ENCODE measurements around the gene PDCD1.
"Not testable (repeated sequence)": the region's sequence is repeated elsewhere in the genome, so short reads cannot be mapped to it uniquely, and the experiment has no call there.

Gene PDCD1

DNA sequence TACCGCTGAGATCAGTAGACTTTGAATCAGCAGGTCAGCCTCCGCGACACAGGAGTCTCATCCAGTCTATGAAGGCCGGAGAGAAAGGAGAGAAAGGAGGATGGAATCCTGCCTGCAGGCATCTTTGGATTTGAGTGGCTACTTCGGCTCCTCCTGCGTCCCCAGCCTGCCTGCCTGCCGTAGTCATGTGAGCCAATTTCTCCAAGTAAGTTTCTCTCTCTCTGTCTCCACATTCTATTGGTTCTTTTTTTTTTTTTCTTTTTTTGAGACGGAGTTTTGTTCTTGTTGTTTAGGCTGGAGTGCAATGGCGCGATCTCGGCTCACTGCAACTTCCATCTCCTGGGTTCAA lies 16.7 kb downstream of the PDCD1 start:
- POLR2A ChIA-PET: no interaction called here
- TF ChIP-seq NFRKB (IDR thresholded peaks at IDR 0.05): no peak
- no peak for DNase-seq (ENCODE audit: extremely low spot score)
- CTCF ChIA-PET: no interaction called here

DNA sequence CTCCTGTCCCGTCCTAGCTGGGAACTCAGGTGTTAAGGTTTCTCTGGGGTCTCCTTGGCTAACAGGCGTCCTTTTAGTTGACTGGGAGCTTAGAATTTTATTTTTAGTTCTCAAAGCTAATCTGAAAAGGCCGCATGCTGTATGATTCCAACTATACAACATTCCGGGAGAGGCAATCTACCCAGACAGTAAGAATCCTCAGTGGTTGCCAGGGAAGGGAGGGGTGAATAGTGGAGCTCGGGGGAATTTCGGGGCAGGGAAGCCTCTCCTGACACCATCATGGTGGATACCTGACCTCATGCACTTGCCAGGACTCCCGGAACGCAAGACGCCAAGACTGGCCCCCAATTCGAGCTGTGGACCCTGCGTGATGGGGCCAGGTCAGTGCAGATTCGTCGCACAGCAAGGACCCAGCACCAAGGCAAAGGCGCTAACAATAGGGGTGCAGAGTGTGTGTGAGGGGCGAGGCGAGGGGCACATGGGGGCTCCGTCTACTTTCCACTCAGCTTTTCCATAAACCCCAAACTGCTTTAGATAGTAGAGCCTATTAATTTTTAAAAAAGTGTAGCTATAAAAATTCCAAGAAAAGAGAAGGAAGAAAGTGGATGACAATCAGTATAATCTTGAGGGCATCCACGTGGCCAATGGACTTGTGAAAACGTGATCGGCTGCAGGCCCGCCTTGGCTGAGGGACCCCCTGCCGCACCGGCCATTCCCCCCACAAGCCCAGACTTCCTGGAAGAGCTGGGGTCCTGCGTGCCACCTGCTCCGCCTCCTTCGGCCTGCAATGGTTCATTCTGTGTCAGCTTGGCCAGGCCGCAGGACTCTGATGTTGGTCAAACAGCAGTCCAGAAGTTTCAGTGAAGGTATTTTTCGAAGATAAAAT lies 17.3 kb downstream of the PDCD1 start:
- no peak for TF ChIP-seq TARDBP (IDR thresholded peaks at IDR 0.05)
- DNase-seq (ENCODE audit: extremely low spot score): no peak
- POLR2A ChIA-PET: no interaction called here
- CTCF ChIA-PET: no interaction called here

DNA sequence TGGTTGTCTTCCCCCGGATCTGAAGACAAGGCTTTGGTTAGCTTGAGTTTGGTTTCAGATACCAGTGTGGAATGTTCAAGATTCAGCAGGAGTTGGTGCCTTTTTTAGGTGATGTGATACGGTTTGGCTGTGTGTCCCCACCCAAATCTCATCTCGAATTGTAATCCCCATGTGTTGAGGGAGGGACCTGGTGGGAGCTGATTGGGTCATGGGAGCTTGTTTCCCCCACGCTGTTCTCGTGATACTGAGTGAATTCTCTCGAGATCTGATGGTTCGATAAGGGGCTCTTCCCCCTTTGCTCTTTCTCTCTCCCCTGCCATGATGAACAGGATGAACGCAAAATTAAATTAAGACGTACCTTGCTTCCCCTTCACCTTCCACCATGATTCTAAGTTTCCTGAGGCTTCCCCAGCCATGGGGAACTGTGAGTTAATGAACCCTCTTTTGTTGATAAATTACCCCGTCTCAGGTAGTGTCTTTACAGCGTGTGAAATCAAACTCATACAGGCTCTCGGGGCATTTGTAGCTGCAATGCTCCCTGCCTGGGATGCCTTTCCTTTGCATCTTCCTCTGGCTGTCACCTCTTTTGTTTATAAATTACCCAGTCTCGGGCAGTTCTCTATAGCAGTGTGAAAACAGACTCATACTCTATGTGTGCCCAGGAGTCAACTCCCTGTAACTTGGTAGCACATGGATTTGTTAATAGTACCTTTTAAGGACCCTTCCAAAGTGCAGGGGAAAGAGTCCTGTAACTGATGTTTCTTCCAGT lies 21.3 kb downstream of the PDCD1 start:
- ChIA-PET CTCF (interaction anchor here (0.7 kb wide), 1 partner anchor 959 kb away, joined by 3 read pairs; no protein-coding TSS in a partner anchor), POLR2A (no interaction called here)
- TF ChIP-seq FOXA1 (IDR thresholded peaks at IDR 0.05): no peak
- TF ChIP-seq FOXK2 (IDR thresholded peaks at IDR 0.05): no peak
- no peak for TF ChIP-seq ELF4 (IDR thresholded peaks at IDR 0.05)
- no peak for TF ChIP-seq HDGF (IDR thresholded peaks at IDR 0.05; ENCODE audit: borderline replicate concordance)
- no peak for TF ChIP-seq SP1 (IDR thresholded peaks at IDR 0.05)
- no peak for DNase-seq (ENCODE audit: extremely low spot score)

DNA sequence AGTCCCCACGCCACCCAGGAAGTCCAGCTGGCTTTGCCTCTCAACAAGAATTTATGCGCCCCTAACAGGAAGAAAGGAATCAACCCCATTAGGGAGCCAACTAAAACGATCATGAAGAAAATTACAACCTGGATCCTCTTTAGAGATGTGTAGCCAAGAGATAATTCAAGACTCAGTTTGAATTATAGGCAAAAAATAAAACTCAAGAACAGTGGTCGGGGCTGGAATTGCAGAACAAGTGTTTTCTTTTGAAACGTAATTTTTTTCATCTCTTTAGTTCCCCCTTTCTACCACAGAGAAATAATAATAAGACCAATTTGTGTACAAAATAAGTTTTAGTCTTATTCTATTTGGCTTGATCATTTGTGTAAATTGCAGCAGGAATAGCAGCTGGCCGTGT lies 22.4 kb downstream of the PDCD1 start:
- CTCF ChIA-PET: no interaction called here
- TF ChIP-seq HDGF (IDR thresholded peaks at IDR 0.05; ENCODE audit: borderline replicate concordance) (no peak), ARNT (IDR thresholded peaks at IDR 0.05) (no peak), LEF1 (IDR thresholded peaks at IDR 0.05; ENCODE audit: borderline replicate concordance) (no peak), SP1 (IDR thresholded peaks at IDR 0.05) (no peak), ELF4 (IDR thresholded peaks at IDR 0.05) (no peak), CTBP1 (IDR thresholded peaks at IDR 0.05; ENCODE audit: borderline replicate concordance) (no peak), BHLHE40 (IDR thresholded peaks at IDR 0.05; ENCODE audit: borderline replicate concordance) (no peak), SUZ12 (IDR thresholded peaks at IDR 0.05) (no peak), FOXA1 (IDR thresholded peaks at IDR 0.05) (no peak), FOXM1 (IDR thresholded peaks at IDR 0.05; ENCODE audit: borderline replicate concordance) (no peak), FOXK2 (IDR thresholded peaks at IDR 0.05) (no peak)
- TF ChIP-seq, protein P1, sequence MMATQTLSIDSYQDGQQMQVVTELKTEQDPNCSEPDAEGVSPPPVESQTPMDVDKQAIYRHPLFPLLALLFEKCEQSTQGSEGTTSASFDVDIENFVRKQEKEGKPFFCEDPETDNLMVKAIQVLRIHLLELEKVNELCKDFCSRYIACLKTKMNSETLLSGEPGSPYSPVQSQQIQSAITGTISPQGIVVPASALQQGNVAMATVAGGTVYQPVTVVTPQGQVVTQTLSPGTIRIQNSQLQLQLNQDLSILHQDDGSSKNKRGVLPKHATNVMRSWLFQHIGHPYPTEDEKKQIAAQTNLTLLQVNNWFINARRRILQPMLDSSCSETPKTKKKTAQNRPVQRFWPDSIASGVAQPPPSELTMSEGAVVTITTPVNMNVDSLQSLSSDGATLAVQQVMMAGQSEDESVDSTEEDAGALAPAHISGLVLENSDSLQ (IDR thresholded peaks at IDR 0.05): no peak
- POLR2A ChIA-PET: no interaction called here
- no peak for DNase-seq (ENCODE audit: extremely low spot score)

DNA sequence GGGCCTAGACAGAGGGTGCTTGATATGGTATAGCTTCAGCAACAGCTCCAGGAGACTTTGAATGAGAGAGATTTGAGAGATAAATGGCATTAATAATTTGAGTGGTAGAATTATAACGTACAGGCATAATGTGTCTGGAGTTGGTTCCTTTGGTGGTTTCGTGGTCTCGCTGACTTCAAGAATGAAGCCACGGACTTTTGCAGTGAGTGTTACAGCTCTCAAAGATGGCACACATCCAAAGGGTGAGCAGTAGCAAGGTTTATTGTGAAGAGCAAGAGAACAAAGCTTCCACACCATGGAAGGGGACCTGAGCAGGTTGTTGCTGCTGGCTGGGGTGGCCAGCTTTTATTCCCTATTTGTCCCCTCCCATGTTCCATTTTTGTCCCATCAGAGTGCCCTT lies 23.1 kb downstream of the PDCD1 start:
- CTCF ChIA-PET: no interaction called here
- POLR2A ChIA-PET: no interaction called here
- no peak for DNase-seq (ENCODE audit: extremely low spot score)
- TF ChIP-seq LEF1 (IDR thresholded peaks at IDR 0.05; ENCODE audit: borderline replicate concordance) (no peak), FOXM1 (IDR thresholded peaks at IDR 0.05; ENCODE audit: borderline replicate concordance) (no peak), BHLHE40 (IDR thresholded peaks at IDR 0.05; ENCODE audit: borderline replicate concordance) (no peak), FOXK2 (IDR thresholded peaks at IDR 0.05) (no peak), HDGF (IDR thresholded peaks at IDR 0.05; ENCODE audit: borderline replicate concordance) (no peak), NFRKB (IDR thresholded peaks at IDR 0.05) (no peak), FOXA1 (IDR thresholded peaks at IDR 0.05) (no peak), CTBP1 (IDR thresholded peaks at IDR 0.05; ENCODE audit: borderline replicate concordance) (no peak), TARDBP (IDR thresholded peaks at IDR 0.05) (no peak), SP1 (IDR thresholded peaks at IDR 0.05) (no peak), SUZ12 (IDR thresholded peaks at IDR 0.05) (no peak), L3MBTL2 (conservative IDR thresholded peaks at IDR 0.05) (no peak), ZNF384 (IDR thresholded peaks at IDR 0.05) (no peak), ARNT (IDR thresholded peaks at IDR 0.05) (no peak), ELF4 (IDR thresholded peaks at IDR 0.05) (no peak)
- TF ChIP-seq, protein P1 (IDR thresholded peaks at IDR 0.05): no peak

DNA sequence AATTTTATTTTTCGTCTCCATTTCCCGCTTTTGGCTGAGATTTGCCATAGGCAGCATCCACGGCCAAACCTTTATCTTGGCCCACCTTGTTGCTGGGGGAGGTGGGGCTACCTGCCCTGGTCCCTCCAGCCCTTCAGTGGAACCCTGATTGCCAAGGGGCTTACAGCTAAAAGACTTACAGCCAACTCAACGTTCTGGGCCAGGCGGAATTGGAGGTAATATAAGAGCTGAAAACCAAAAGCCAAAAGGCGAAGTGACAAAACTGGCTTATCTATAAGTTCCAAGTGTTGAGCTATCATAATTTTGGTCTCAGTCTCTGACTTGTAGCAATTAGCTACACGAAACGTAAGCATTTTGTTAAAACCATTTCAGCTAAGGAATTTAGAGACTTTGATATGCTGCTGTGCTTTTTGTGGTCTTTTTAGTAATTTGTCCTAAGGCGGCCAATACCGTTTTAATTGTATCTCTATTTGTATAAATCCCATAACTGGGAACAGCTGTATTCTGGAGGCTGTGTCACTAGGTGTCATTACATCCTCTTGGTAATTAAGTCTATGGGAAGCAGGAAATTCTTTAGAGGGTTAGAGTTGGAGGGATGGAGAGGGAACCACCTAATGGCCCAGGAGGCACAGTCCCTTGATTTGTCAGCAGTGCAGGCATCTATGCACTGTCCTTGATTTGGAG lies 24.0 kb downstream of the PDCD1 start:
- DNase-seq (ENCODE audit: extremely low spot score): no peak
- ChIA-PET POLR2A (no interaction called here), CTCF (no interaction called here)
- TF ChIP-seq SP1 (IDR thresholded peaks at IDR 0.05) (no peak), L3MBTL2 (conservative IDR thresholded peaks at IDR 0.05) (no peak), ZNF384 (IDR thresholded peaks at IDR 0.05) (no peak), SUZ12 (IDR thresholded peaks at IDR 0.05) (no peak), ELF4 (IDR thresholded peaks at IDR 0.05) (no peak), CTBP1 (IDR thresholded peaks at IDR 0.05; ENCODE audit: borderline replicate concordance) (no peak), HDGF (IDR thresholded peaks at IDR 0.05; ENCODE audit: borderline replicate concordance) (no peak), FOXM1 (IDR thresholded peaks at IDR 0.05; ENCODE audit: borderline replicate concordance) (no peak), BHLHE40 (IDR thresholded peaks at IDR 0.05; ENCODE audit: borderline replicate concordance) (no peak), ARNT (IDR thresholded peaks at IDR 0.05) (no peak), FOXK2 (IDR thresholded peaks at IDR 0.05) (no peak), FOXA1 (IDR thresholded peaks at IDR 0.05) (no peak), NFRKB (IDR thresholded peaks at IDR 0.05) (no peak), LEF1 (IDR thresholded peaks at IDR 0.05; ENCODE audit: borderline replicate concordance) (no peak), TARDBP (IDR thresholded peaks at IDR 0.05) (no peak)
- TF ChIP-seq, protein P1 (IDR thresholded peaks at IDR 0.05): no peak

DNA sequence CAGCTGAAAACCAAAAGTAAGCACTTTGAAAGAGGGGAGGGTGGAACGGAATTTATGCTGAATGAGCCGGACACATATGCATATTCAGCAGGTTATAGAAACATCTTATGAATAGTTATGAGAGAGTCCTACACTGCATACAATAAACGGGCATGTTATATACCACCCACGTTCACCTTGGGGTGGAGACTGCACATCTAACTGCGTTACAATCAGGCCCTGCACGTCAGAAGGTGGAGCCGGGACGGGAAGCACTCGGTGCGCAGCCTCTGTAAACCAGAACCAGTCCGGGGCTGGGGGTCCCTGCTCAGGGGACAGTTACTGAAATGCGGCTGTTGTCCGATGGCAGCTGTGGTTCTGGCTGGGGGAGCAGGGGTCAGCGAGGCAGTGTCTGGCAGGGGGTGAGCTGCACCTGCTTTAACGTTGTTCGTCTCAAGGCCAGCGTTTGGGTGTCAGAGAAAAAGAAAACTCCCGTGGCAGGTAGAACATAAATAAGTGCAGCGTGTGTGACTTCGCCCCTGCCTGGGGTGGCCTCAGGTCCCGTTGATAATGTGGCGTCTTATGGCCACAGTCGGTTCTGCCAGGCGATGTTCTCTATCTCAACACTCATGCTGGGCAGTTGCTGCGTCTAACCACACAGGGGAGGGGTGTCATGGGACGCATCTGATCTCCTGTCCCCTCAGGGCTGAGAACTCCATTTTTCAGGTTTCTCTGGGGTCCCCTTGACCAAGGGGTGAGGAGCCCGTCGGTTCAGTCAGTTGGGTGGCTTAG lies 24.8 kb downstream of the PDCD1 start:
- POLR2A ChIA-PET; CTCF ChIA-PET; DNase-seq (ENCODE audit: extremely low spot score): not testable (repeated sequence)

Data from HEK293T (cell line).